EH (cell line): ENCODE data around the gene VPS8.

Experiments
- DNase-seq: peaks from one replicate; pipeline ENCODE4 v3.0.0-alpha.2; 2015; ENCODE audit warnings: low read depth

The VPS8 gene

DNA sequence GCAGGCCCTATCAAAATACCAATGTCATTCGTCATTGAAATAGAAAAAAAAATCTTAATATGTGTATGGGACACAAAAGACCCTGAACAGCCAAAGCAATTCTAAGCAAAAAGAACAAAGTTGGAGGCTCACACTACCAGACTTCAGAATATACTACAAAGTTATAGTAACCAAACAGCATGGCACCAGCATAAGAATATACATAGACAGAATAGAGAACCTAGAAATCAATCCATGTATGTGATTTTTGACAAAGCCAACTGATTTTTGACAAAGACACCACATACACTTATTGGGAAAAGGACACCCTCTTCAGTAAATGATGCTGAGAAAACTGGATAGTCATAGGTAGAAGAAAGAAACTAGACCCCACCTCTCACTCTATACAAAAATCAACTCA lies 245.9 kb downstream of the VPS8 start:
- DNase-seq: no peak

DNA sequence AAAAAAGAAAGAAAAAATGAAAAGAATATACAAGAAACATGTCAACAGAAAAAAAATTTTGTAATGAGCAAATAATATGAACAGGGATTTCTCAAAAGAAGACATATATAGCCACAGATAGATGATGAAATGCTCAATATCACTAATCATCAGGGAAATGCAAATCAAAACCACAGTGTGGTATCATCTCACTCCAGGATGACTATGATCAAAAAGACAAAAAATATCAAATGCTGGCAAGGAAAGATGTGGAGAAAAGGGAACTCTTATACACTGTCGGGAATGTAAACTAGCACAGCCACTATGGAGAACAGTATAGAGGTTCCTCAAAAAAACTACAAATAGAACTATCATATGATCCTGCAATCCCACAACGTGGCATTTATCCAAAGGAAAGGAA lies 246.8 kb downstream of the VPS8 start:
- no peak for DNase-seq

DNA sequence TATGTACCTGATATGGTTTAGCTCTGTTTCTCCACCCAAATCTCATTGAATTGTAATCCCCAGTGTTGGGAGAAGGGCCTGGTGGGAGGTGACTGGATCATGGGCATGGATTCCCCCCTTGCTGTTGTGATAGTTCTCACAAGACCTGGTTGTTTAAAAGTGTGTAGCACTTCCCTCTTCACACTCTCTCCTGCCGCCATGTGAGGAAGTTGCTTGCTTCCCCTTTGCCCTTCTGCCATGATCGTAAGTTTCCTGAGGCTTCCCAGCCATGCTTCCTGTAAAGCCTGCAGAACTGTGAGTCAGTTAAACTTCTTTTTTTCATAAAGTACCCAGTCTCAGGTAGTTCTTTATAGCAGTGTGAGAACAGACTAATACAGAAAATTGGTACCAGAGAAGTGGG lies 247.8 kb downstream of the VPS8 start:
- DNase-seq: no peak

DNA sequence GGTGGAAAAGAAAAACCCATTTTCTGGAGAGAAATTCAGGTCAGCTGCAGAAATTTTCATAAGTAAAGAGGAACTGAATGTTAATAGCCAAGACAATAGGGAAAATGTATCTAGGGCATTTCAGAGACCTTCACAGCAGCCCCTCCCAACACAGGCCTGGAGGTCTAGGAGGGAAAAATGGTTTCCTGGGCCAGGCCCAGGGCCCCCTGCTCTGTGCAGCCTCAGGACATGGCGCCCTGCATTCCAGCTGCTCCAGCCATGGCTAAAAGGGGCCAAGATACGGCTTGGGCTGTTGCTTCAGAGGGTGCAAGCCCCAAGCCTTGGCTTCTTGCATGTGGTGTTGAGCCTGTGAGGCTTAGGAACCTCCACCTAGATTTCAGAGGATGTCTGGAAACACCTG lies 248.7 kb downstream of the VPS8 start:
- no peak for DNase-seq

DNA sequence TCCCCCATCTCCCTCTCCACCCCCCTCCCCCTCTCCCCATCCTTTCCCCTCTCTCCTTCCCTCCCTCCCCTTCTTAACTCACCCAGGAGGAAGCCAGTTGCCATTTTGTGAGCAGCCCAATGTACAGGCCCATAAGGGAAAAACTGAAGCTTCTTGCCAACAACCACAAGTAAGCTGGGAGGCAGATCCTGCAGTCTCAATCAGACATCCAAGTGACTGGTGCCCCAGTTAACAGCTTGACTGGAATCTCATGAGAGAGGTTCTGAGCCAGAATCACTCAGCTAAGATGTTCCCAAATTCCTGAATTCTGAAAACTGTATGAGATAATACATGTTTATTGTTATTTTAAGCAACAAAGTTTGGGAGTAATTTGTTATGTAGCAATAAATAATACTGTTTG lies 250.2 kb downstream of the VPS8 start:
- DNase-seq: no peak

DNA sequence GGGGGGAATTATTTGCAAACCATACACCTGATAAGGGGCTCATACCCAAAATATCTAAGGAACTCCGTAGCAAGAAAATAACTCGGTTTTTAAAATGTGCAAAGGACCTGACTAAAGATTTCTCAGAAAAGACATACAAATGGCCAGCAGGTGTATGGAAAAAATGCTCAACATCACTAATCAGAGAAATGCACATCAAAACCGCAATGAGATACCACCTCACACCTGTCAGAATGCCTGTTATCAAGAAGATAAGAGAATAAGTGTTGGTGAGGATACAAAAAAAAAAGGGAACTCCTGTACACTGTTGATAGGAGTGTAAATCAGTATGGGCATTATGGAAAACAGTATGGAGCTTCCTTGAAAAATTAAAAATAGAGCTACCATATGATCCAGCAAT lies 251.5 kb downstream of the VPS8 start:
- DNase-seq: no peak

DNA sequence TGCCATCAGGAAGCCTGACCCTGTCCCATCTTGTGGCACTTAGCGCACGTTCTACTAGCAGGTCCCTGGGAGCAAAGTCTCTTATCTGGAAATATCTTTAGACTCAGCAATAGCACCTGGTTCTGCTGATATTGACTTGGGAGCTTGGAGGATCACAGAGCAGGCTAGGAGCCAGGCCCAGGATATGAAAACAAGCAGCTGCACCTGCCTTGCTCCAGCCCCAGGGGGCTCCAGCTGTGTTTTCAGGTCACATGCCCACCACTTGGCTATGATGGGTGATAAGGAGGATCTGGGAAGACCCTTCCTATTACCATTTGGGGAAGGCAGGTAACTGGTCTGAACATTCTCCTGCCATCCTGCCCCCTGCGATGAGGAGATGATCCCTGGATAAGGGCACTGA lies 253.1 kb downstream of the VPS8 start:
- DNase-seq: no peak

DNA sequence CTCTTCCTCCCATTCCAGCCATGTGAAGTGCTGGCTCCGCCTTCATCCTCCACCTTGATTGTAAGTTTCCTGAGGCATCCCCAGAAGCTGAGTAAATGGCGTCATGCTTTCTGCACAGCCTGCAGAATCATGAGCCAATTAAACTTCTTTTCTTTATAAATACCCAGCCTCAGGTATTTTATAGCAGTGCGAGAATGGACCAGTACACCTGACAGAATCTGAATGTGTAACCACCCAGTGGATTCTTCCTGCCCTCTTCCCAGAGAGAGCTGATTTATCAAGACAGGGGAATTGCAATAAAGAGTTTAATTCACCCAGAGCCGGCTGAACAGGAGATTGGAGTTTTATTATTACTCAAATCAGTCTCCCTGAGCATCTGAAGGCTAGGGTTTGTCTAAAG lies 254.3 kb downstream of the VPS8 start:
- no peak for DNase-seq

DNA sequence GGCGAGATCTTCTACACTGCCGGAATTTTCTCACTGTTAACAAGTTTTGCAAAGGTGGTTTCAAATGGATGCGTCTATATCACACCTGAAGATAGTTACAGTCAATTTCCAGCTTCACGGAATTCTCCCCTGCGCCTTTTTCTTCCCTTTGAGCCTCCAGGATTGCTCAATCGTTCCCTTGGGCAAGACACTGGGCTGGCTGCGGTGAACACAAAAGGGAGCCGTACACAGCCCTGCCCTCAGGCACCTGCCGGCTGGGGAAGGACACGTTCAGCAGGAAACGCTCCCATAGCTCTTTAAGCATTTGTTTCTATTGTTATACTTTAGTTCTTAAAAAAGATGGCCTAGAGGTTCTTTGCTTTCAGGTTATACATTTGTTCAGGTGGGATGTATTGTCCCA lies 255.2 kb downstream of the VPS8 start:
- DNase-seq: no peak

DNA sequence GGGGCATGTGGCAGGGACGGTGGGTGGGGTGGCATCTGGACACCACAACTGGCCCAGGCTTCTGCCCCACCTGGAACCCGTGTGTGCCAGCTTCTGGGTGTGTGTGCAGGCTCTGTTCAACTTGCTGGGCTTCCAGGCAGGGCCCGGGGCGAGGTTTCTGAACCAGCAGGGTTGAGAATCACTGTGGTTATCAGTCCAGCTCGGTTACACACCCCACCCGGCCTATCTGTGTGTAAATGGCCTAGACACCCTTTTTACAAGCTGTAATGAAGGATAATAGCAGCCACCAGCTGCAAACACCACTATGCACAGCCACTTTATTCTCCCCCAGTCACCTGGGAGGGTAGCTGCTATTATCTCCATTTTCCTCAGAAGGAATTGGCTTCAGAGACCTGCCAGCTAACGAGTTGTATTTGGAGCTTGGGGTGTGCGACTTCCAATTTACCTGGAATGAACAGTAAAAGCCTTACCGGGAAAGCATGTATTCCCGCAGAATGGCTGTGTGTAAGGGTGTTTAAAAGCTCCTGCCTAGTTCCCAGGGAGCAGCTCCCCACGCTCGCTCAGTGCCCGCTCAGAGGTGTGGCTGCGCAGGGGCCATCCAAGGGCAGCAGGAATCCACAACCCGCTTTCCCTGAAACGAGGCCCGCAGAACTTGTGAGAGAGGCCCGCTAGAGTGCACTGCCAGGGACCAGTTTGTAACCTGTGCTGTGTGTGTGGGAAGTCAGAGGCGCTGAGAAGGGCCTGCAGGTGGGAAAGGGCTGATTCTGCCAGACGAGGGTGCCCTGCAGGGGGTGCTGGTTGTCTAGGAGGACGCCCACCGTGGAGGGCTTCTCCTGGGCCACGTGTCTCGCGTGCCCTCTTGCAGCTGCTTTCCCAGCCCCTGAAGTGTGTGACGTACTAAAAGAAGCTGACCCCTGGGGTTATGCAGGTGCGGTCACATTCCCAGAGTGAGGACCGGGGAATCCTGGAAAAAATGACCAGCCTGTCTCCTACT lies 257.4 kb downstream of the VPS8 start:
- DNase-seq: no peak

DNA sequence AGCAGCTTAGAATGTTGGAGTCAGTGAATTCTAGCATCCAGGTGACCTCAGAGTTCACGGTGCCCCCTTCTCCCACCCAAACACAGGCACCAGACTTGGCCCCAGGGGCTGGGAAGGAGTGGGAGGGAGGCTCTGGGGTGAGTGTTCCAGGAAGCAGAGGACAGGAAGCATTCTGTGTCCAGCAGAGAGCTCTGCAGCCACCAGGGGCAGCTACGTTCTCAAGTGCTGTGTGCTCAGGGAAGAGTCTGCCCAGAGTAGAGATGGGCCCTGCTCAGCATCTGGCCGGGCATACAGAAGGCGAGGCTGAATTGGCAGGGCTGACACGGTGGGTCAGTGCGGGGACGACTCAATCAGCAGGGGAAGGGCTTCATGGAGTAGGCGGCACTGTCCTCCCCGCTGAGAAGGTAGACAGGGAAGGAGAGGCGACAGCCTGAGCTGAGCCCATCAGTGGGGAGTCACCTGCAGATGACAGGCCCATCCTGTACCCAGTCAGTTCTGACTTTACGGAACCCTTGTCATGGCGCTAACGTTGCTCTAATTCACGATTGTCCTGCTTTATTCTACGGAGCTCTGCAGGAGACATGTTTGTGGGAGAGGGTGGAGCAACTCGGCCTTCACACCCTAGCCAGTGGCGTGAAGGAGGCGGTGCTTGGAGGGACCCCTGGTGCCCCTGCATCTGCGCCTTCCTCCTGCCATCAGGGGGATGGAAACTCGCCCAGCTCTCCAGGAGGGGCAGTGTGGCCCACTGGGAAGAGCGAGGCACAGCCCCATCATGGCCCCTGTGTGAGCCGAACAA lies 258.7 kb downstream of the VPS8 start:
- peak; percentile 52 for DNase-seq

DNA sequence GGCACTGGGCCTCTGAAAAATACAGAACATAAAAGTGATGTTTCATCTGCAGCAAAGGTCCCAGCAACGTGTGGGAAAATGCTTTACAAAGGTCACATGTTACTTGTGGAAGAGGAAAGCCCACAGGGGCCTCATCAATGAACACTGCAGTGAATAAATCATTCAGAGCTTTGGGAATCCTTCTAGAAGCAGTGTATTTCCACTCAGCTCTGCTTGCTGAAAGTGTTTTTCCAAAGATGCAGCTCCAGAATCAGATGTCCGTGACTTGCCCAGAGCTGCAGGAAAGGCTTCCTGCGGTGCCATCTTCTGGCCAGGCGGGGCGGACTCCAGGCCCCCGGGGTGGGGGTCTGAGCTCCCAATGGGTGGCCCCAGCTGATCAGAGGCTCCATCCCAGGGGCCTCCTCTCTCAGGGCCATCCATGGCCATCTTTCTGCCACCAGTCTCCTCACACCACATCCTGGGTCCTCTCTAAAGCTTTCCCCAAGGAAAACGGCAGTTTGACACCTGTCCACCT lies 259.4 kb downstream of the VPS8 start:
- DNase-seq: no peak

DNA sequence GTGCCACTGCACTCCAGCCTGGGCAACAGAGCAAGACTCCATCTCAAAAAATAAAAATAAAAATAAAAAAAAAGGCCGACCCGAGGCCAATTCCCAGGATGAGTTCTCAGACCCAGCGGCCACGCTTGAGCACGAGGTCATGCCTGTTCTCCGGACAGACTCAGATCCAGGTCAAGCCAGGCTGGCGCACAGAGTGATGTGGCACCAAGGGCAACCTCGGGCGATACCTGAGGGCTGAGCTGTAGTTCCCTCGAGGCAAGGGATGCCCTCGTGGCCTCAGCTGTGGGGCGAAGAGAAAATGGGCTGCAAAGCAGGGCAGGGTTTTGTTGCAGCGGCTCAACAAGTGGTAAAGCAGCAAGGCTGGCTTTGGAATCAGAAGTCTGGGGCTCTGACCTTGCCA lies 263.6 kb downstream of the VPS8 start:
- no peak for DNase-seq

DNA sequence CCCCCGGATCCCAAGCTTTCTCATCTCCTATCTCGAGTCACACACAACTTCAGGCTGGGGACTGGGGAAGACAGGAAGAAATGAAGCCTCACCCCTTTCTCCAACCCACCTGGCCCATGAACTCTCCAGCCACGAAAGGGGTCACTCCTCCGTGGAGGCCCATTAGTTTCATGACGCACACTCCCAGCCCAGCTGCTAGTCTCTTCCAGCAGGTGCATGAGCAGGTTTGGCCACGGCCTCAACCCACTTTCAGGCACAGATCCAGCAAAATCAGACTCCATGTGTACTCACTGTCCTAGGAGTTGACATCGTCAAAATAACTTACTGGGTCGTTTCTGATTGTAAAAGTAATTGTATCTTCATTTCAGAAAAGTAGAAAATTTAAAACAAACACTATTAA lies 264.3 kb downstream of the VPS8 start:
- DNase-seq: no peak

DNA sequence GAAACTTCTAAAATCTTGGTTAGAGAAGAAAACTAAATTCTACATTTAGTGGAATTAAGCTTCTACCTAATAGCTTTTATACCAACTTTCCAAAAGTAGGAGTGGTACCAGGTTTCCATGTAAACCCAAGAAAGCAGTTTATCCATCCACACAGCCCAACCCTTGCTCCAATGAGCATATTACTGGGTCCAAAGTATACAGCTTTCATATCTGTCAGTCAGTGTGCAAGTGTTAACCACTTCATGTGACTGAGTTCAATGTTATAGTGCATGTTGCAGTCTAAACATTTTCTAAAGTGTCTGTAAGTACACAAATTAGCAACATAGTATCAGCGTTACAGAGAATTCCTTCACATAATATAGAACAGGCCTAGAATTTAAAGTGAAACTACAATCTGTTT lies 267.7 kb downstream of the VPS8 start:
- DNase-seq: no peak

DNA sequence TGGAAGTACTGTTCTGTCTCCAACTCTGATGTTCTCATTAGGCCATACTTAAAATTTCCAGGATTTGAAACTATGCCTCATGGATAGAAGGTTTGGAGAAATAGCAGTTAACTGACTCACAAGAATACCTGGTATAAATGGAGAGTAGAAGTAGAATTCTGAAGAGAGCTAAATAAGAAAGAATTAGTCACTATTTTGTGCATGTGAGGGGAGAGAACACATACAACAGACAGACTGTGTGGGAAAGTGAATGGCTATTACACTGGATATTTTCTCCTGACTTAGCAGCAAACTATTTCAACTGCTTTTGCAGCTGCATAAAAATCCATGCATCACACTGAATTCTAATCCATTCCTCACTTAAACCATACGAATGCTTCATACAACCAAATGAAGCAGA lies 269.6 kb downstream of the VPS8 start:
- DNase-seq: peak; percentile 20

DNA sequence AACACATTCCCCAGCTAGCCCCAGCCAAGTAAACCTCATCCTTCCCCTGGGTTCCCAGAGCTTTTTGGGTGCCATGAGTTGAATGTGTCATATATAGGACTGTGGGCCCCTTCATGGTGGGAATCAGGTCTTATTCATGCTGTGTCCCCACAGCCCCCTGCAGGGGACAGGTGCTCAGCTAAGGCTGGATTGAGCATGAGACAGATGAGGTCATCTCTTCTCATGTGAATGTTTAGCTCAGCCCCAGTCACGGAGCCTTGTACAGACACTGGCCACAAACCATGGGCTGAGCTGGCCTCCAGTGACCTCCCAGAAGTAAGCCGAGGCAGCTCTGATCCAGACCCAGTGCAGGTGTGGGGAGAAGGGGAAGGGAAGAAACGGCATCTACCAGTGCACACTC lies 270.2 kb downstream of the VPS8 start:
- no peak for DNase-seq

DNA sequence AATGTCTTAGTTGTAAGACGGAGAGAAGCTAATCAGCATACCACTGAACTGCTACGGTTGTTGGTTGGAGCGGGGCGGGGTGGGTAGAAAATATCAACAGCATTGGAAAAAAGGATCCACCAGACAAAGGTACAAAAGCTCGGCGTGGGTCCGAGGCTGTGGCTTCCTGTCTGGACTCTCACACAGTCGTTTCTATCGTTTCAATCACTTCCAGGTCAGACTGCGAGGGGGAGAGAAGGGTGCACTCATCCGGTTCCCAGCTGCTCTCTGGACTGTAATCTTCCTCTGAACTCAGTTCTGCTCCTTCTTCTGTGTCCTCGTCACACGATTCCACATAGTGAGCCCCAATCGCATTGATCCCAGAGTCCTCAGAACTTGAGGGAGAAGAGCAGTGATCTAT lies 270.9 kb downstream of the VPS8 start:
- DNase-seq: no peak

DNA sequence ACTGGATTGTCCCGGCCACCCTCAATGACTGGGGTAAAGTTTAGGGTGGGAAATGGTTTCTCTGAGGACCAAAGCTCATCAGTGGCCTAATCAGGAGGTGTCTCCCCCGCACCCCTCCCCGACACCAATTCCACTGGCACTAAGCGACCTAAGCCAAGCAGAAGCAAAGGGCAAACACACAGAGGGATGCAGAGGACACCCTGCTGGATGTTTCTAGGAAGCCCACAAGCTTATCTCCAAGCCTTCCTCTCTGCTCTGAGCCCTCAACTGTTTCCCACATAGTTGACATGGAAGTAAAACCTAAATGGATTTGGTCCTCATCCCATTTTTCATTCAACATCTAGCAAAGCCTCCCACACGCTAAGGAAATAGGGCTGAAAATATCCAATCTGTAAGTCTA lies 272.4 kb downstream of the VPS8 start:
- DNase-seq: no peak

DNA sequence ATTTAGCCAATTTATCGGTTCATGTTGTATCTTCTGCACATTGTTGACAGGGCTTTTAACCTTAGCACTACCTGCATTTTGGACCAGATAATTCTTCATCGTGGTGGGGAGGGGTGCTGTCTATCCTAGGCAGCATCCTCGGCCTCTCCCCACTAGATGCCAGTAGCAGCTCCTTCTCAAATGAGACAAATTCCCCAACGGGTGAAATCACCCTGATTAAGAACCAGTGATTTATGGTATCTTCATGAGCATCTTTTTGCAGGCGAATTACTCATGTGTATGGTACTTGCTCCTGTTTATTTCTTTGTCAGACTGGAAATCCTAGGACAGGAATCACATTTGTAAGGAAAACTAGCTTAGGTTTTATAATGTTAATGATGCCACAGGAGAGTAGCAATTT lies 272.9 kb downstream of the VPS8 start:
- peak; percentile 92 for DNase-seq

DNA sequence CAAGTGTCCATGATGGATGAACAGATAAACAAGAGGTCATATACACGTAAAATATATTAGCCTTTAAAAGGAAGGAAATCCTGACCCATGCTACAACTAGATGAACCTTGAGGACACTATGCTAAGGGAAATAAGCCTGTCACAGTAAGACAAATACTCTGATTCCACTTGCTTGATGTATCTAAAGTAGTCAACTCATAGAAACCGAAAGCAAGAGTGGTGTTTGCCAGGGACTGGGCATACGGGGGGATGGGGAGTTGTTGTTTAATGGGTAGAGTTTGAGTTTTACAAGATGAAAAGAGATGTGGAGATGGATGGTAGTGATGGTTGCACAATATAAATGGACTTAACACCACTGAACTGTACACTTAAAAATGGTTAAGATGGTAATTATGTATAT lies 275.5 kb downstream of the VPS8 start:
- DNase-seq: no peak

DNA sequence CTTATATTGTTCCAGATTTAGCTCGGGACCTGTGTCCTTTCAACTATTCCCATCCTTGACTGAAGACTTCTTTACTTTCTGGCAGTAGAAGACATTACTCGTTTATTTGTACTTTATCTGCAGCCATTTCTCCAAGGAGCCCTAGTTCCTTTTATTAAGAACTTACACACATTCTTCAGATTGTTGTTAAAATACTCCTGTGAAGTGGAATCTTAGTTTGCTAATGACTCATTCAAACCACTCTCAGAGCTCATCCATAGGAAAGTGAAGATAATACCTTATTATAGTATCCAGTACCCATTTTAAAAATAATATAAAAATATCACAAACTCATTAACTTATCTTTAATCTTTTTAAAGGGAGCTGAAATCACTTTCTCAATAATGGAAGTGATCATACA lies 277.4 kb downstream of the VPS8 start:
- peak; percentile 69 for DNase-seq

DNA sequence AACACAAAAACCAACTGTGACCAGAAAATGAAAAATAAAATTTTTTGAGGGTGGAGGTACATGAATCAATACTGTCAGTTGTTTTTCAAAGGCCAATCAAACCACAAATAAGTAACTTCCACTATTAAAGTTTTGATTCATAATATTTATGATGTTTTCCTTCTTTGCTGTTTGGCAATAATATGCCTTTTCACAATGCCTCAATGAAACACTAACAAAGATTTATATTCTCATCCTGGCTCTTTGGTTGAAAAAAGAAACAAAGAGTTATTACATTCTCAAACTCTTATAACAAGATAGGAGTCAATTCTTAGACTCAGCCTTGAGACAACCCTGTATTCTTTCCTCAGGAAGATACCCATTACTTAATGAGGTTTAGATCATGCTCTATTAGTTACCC lies 277.8 kb downstream of the VPS8 start:
- no peak for DNase-seq
